ENCODE data around the gene DNMT1. TPM values are rescaled to one million over a fixed set of nuclear protein-coding genes. Genes with fewer than 3 reads are reported as not detected.

DNMT1 gene
- total RNA-seq, 1 experiment from 2014 or later = 168 TPM

DNA sequence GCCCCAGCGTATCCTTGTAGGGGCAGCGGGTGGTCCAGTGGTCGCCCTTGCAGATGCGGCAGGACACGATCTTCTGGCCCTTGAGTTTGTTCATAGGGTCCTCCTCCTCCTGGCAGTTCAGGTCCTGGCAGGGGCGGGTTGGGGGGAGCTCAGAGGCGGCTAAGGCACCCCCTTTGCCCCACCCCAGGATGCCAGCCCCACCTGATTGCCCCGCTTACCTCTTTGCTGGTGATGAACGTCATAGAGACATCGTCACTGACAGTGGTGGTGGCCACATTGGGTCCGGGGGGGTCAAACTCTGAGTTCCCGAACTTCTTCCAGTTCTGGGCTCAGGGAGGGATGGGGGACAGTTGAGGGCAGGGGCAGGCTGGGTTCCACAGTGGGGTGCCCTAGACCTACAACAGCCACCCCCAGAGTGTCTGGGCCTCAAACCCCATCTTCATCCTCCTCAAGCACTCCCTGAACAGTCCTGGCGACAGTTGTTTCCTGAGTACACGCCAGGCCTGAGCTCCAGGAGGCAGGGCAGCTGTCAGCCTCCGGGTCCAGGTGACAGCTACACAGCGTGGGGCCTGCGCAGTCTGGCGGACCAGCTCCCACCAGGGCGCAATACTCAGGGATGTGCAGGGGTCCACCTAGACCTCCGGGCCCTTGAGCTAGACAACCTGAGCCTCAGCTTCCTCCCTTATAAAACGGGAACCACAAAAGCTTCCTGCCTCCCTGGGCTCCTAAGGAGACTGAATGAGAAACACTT is 77.7 kb downstream of the DNMT1 start:
- in situ Hi-C loops (cut with HindIII; ENCODE audit: low pct_unique_long_range_greater_than_20kb, low sequenced_read_pairs) = no loop called here
- CTCF ChIA-PET = no interaction called here

GRCh38 chr19:10116085-10116865 is 78.5 kb downstream of the DNMT1 start:
- no peak for DNase-seq (ENCODE audit: low read depth, low spot score)
- no peak for ATAC-seq
- intact Hi-C loops (cut with micrococcal nuclease; ENCODE audit: unreplicated experiment) = no loop called here
- peaks cover 3% of the 10 kb centered on the region; the same call in 1 of the 2 replicates for H3K36me3 ChIP-seq (ENCODE audit: control insufficient read depth, insufficient read depth, low read length)
- in situ Hi-C loops (cut with HindIII; ENCODE audit: low pct_unique_long_range_greater_than_20kb, low sequenced_read_pairs) = no loop called here
- POLR2A ChIA-PET = no interaction called here
- no peak overlapping the region for H3K4me3 ChIP-seq (ENCODE audit: low read depth in 2 of 2, low read length in 2 of 2)
- H3K4me1 ChIP-seq (ENCODE audit: control insufficient read depth, insufficient read depth, low read length) = peaks cover 8% of the 10 kb centered on the region
- BruUV-seq (replicated peaks) = no TSS peak
- TF ChIP-seq TCF7L2 (IDR thresholded peaks at IDR 0.05; ENCODE audit: low read depth, low read length) = no peak
- TF ChIP-seq POLR2AphosphoS5 (IDR thresholded peaks at IDR 0.05; ENCODE audit: low read depth, low read length) = no peak
- no peak for TF ChIP-seq SIN3A (IDR thresholded peaks at IDR 0.05; ENCODE audit: borderline replicate concordance, insufficient read depth, low read depth, low read length)
- no peak for TF ChIP-seq REST (IDR thresholded peaks at IDR 0.05; ENCODE audit: insufficient read depth in 1 of 2, low read depth in 2 of 2, low read length in 1 of 2)
- TF ChIP-seq, protein P1, sequence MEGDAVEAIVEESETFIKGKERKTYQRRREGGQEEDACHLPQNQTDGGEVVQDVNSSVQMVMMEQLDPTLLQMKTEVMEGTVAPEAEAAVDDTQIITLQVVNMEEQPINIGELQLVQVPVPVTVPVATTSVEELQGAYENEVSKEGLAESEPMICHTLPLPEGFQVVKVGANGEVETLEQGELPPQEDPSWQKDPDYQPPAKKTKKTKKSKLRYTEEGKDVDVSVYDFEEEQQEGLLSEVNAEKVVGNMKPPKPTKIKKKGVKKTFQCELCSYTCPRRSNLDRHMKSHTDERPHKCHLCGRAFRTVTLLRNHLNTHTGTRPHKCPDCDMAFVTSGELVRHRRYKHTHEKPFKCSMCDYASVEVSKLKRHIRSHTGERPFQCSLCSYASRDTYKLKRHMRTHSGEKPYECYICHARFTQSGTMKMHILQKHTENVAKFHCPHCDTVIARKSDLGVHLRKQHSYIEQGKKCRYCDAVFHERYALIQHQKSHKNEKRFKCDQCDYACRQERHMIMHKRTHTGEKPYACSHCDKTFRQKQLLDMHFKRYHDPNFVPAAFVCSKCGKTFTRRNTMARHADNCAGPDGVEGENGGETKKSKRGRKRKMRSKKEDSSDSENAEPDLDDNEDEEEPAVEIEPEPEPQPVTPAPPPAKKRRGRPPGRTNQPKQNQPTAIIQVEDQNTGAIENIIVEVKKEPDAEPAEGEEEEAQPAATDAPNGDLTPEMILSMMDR (IDR thresholded peaks at IDR 0.05) = no peak
- CTCF ChIA-PET = no interaction called here
- no peak overlapping the region for H3K27ac ChIP-seq (ENCODE audit: low read length)
- no peaks in the 10 kb centered on the region for H3K9me3 ChIP-seq (ENCODE audit: control insufficient read depth, insufficient read depth, low read depth, low read length)
- no peaks in the 10 kb centered on the region for H3K27me3 ChIP-seq (ENCODE audit: control insufficient read depth, insufficient read depth, low read length)

More for the DNA sequence above, 77.7 kb downstream of the DNMT1 start:
- POLR2A ChIA-PET = no interaction called here
- no peak overlapping the region for H3K27ac ChIP-seq (ENCODE audit: low read length)
- no peaks in the 10 kb centered on the region for H3K27me3 ChIP-seq (ENCODE audit: control insufficient read depth, insufficient read depth, low read length)
- H3K4me3 ChIP-seq (ENCODE audit: low read depth in 2 of 2, low read length in 2 of 2) = no peak overlapping the region
- TF ChIP-seq REST (IDR thresholded peaks at IDR 0.05; ENCODE audit: insufficient read depth in 1 of 2, low read depth in 2 of 2, low read length in 1 of 2) (no peak), TCF7L2 (IDR thresholded peaks at IDR 0.05; ENCODE audit: low read depth, low read length) (no peak), SIN3A (IDR thresholded peaks at IDR 0.05; ENCODE audit: borderline replicate concordance, insufficient read depth, low read depth, low read length) (no peak), POLR2AphosphoS5 (IDR thresholded peaks at IDR 0.05; ENCODE audit: low read depth, low read length) (no peak)
- TF ChIP-seq, protein P1 (IDR thresholded peaks at IDR 0.05) = no peak
- H3K4me1 ChIP-seq (ENCODE audit: control insufficient read depth, insufficient read depth, low read length) = peaks cover 3% of the 10 kb centered on the region
- intact Hi-C loops (cut with micrococcal nuclease; ENCODE audit: unreplicated experiment) = no loop called here
- BruUV-seq (replicated peaks) = no TSS peak
- ATAC-seq = no peak
- H3K9me3 ChIP-seq (ENCODE audit: control insufficient read depth, insufficient read depth, low read depth, low read length) = no peaks in the 10 kb centered on the region
- DNase-seq (ENCODE audit: low read depth, low spot score) = no peak
- H3K36me3 ChIP-seq (ENCODE audit: control insufficient read depth, insufficient read depth, low read length) = peaks cover 3% of the 10 kb centered on the region; the same call in 1 of the 2 replicates
